NCI-H460 (cell line): ENCODE measurements around the gene GTF2F2. TPM values are rescaled to one million over a fixed set of nuclear protein-coding genes. Genes with fewer than 3 reads are reported as not detected.
"Not testable (repeated sequence)": the region's sequence is repeated elsewhere in the genome, so short reads cannot be mapped to it uniquely, and the experiment has no call there.

Experiments
- DNase-seq: peaks from one replicate; pipeline ENCODE4 v3.0.0-alpha.2; 2016; ENCODE audit warnings: low read depth; ENCODE audit errors: extremely low read depth
- total RNA-seq: library from RNA; depleted of rRNA; stranded (reverse); fragments of >200 nt; shearing (Covaris generic); gene quantifications from 2 replicates; pipeline ENCODE4 v1.2.3, GENCODE V29; 2014

The GTF2F2 gene
- total RNA-seq, 1 experiment from 2014 or later, result 33.9 TPM

- no peak for DNase-seq
Observed at GRCh38 chr13:45298206-45298505, 177.8 kb downstream of the GTF2F2 start.

GRCh38 chr13:45298550-45298949 lies 178.2 kb downstream of the GTF2F2 start:
- DNase-seq, result not testable (repeated sequence)

- DNase-seq, result no peak
Observed at GRCh38 chr13:45299194-45299593, 178.9 kb downstream of the GTF2F2 start.

- no peak for DNase-seq
Observed at GRCh38 chr13:45300190-45300985, 180.1 kb downstream of the GTF2F2 start.

- DNase-seq, result no peak
Observed at GRCh38 chr13:45301263-45301662, 181.0 kb downstream of the GTF2F2 start.

GRCh38 chr13:45302507-45302906 lies 182.2 kb downstream of the GTF2F2 start:
- no peak for DNase-seq

DNA sequence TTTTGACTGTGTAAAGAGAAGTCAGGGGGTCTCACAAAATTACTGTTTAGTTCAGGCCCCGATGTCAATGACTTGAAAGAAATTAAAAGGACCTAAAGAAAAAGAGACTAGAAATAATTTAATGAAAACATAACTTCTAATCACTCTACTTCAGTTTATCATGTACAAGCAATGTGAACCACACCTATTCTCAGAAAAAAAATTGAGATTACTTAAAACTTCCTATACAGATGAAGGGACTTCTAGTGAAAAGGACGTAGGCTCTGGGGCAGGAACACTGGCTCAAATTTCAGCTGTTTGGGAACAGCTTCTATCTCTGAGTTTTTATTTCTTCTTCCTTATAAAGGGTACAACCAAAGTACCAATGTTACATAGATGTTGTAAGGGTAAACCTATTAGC lies 182.7 kb downstream of the GTF2F2 start:
- no peak for DNase-seq

DNA sequence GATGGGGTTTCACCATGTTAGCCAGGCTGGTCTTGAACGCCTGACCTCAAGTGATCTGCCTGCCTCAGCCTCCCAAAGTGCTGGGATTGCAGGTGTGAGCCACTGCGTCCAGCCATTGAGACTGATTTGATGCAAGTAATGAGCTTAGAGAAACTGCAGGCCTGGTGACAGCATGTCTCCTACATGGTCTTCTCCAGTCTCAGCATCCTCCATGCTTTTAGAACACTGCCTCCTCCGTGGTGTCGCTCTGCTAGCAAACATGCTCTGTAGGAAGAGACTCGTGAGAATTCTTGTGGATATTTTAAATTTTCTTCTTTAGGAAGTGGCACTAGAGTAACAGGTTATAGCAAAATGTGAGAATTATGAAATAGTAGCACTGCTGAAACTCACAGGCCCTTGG lies 183.6 kb downstream of the GTF2F2 start:
- no peak for DNase-seq

- no peak for DNase-seq
Observed at GRCh38 chr13:45305079-45305478, 184.8 kb downstream of the GTF2F2 start.

GRCh38 chr13:45306966-45307365 lies 186.7 kb downstream of the GTF2F2 start:
- no peak for DNase-seq

DNA sequence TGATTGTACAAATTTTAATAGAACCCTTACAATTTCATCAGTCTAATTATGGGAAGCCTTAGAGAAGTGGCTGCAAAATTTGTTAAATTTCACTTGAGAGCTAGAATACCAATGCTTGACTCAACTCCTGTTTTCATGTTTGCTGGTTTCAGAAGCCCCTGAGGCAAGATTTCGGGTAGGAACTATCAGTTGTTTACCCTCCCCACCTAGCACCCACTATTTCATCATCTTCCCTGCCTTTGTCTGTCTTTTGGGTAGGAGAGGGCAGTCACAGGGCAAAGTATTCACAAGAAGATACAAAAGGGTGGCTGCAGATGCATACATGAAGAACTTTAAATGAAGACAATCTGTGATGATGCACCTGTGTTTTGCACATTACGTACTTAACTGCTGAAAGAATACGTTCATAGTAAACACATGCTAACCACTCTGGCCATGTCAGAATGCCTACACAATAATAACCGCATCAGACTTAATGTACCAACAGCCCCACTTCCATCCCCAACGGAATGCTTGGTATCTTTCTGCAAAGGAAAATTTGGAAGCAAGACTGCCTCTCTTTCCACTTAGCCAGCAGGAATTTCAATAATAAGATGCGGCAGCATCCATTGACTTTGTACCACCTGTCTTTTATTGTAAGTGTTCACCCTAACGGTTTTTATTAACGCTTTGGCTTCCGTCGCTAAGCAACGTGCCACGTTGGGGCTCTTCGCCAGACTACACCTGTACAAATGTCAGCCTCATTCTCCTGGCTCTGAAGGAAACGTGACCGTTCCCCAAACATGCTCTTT lies 190.2 kb downstream of the GTF2F2 start:
- DNase-seq, result no peak

- DNase-seq, result no peak
Observed at GRCh38 chr13:45314822-45315221, 194.5 kb downstream of the GTF2F2 start.

DNA sequence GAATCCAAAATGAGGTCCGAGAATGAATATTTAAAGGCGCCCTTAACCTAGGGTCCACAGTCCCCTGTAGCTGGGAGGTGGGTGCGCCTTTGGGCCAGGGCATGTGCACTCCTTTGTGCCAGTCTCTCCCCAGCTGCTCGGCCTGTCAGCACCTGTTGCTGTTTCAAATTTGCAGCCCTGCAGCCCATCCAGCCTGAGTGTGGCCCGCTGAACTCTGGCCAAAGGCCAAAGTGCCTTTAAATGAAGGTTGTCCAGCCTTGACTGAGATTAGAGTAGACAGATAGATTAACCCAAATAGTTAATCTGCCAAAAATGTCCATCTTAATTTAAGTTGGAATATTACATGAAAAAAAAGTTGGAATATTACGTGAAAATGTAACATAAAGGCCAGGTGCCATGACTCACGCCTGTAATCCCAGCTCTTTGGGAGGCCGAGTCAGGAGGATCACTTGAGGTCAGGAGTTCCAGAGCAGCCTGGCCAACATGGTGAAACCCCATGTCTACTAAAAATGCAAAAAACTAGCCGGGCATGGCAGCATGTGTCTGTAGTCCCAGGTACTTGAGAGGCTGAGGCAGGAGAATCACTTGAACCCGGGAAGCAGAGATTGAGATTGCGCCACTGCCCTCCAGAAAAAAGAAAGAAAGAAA lies 195.3 kb downstream of the GTF2F2 start:
- DNase-seq, result no peak

DNA sequence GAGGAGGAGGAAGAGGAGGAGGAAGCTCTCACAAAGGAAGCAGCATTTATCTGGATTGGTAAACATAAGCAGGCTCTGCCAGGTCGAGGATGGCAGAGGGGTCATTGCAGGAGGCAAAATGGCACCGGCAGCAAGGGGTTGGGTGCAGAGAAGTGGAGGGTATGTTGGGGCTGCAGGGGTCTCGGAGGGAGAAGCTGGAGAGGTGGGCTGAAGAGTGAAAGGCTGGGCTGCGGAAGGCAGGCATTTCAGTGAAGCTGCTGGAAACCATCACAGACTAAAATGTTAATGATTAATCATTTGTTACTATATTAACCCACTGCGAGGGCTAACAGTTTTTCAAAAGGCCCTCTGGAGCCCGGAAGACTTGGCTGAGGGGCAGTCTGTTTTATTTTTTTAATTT lies 196.0 kb downstream of the GTF2F2 start:
- DNase-seq, result no peak

DNA sequence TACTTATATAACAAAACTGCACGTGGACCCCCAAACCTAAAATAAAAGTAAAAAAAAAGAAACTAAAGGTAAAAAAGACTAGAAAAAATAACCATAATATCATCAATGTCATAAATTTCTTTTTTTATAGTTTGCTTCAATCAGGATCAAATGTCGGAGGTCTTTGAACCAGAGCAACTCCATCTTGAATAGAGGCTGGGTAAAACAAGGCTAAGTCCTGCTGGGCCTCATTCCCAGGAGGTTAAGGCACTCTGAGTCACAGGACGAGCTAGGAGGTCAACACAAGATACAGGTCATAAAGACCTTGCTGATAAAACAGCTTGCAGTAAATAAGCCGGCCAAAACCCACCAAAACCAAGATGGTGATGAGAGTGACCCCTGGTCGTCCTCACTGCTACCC lies 196.7 kb downstream of the GTF2F2 start:
- DNase-seq, result no peak

DNA sequence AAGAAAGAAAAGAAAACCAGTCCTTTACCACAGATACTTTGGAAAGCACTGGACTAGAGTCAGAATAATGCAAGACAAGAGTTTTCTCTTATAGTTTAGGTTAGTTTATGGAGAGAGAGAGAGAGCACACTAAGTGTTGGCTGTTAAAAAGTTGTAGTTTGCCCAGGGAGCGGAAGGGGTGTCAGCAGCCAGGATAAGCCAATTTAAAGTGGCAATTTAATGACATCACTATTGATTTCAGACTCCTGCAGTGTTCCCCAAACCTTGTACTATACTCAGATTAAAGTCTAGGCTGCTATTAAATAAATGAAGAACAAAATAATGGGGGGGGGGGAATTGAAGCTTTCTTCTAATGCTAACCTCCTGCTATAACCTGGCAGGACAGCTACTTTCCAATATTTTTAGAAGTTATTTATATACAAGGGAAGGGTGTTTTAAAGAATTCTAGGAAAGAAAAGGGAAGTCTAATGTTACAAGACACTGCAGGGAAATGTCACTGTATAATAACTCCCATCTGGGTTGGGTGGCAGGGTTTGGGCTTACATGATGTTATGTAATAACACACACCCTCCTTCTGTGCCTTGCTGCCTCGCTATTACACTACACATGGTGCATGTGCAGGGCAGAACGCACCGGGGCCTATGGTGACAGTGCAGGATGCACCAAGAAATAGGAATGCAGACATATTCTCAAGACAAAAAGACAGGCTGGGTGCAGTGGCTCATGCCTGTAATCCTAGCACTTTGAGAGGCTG lies 200.7 kb downstream of the GTF2F2 start:
- DNase-seq, result no peak

DNA sequence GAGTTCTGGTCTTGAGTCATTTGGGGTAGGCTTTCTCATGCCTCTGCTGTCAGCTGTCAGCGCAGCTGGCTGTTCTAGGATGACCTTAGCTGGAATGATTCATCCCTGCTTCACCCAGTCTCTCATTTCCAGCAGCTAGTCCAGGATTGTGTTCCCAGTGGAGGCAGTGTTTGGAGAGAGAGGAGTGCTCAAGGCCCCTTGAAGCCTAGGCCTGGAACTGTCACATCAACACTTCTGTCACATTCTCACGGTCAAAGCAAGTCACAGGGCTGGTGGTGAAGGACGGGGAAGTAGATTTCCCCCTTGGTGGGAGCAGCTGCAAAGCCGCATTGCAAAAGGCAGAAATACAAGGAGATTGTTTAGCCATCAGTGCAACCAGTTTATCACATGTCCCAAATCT lies 205.5 kb downstream of the GTF2F2 start:
- DNase-seq, result no peak

DNA sequence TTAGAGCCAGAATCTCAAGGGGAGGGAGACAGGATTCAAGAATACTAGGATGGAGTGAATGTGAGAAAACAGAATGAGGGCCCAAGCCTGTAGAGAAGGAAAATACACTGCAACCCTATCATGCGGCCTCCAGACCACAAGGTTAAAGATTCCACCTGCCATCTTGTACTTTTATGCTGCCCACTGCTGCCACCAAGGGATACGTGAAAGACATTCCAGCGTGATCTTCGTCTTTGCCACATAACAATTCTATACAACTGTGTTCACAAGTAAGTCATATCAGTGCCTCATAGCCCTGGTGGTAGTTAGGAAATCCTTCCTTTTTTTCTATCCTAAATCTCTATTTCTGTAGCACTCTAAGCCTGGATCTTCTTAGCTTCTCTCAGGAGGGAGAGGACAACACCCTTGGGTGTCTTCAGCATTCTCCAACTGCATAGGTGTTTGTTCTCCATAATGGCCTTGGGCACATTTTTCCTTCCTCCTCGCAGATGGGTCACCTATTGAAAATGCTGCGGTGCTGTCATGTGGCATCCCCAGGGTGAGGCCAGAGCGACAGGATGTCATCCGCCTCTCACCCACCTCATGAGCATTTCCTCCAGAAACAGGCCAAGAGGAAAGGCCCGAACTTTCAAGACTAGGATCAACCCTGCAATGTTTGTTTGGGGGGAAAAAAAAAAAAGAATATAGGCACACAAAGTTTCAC lies 207.1 kb downstream of the GTF2F2 start:
- DNase-seq, result no peak

DNA sequence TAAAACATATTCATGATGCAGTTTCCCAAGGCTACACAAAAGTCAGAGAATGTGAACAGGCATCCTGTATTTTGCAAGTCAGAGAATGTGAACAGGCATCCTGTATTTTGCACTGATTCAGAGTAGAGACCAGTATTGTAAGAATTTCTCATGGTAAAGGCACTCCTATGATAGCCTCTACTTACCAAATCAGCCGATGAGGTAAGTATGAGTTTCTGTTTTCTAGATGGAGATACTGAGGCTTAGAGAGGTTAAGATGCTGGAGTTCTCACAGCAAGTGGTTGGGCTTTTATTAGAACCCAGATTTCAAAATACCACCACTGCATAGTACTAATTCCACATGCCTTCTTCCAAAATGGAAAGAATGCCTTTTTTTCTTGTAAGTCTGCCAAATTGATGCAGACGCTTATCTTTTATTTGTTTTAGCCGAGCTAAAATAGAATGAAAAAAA lies 208.4 kb downstream of the GTF2F2 start:
- DNase-seq, result no peak

- no peak for DNase-seq
Observed at GRCh38 chr13:45331123-45331619, 210.9 kb downstream of the GTF2F2 start.
